Esophagus squamous epithelium (tissue), 5 donors: ENCODE results near the gene ALPK1. TPM values are rescaled to one million over a fixed set of nuclear protein-coding genes. Genes with fewer than 3 reads are reported as not detected.

Experiments used
- DNase-seq: peaks from one replicate; lab custom pipeline; 2025; lab: John Stamatoyannopoulos, UW
- H3K27ac ChIP-seq, 4 donors: fragments of 200-600 bp; sonication (generic); one replicate each; pipeline ENCODE4 v1.5.1; 2016 to 2019; ENCODE audit warnings: mild to moderate bottlenecking in 1 of 4
- H3K27me3 ChIP-seq, 4 donors: fragments of 200-600 bp; sonication (generic); 1 replicate in 3 of 4; 2 replicates in 1 of 4; pipeline versions ENCODE4 v1.5.1 to v1.6.0; 2017 to 2021; ENCODE audit warnings: antibody characterized with exemption in 1 of 4
- H3K36me3 ChIP-seq, 3 donors: fragments of 200-600 bp; sonication (generic); one replicate each; pipeline ENCODE4 v1.5.1; 2016 to 2019
- H3K4me1 ChIP-seq, 3 donors: fragments of 200-600 bp; sonication (generic); one replicate each; pipeline ENCODE4 v1.5.1; 2017 to 2019
- H3K4me3 ChIP-seq, 4 donors: fragments of 200-600 bp; sonication (generic); 1 replicate in 3 of 4; 2 replicates in 1 of 4; pipeline ENCODE4 v1.5.1; 2016 to 2019; ENCODE audit warnings: mild to moderate bottlenecking in 2 of 4, moderate library complexity in 1 of 4
- H3K9me3 ChIP-seq, 3 donors: fragments of 200-600 bp; sonication (generic); one replicate each; pipeline ENCODE4 v1.5.1; 2016 to 2019
- POLR2A ChIP-seq, 4 donors: fragments of 450-650 bp; IDR thresholded peaks; one replicate each; pipeline ENCODE4 v1.6.1; 2017; ENCODE audit warnings: antibody characterized with exemption in 4 of 4, mild to moderate bottlenecking in 4 of 4, moderate library complexity in 3 of 4
- WGBS, 2 donors: methylation state at CpG; one replicate each; pipeline ENCODE4 v1.1.5; 2018; 5-methylcytosine and 5-hydroxymethylcytosine counted together
- intact Hi-C: fragments of 100-400 bp; cut with DNase I; formaldehyde crosslinking; loops from one replicate; pipeline ENCODE4 v1.15.0; 2022
- total RNA-seq, 4 donors: library from RNA; depleted of rRNA; stranded (reverse); fragments of >200 nt; gene quantifications; one replicate each; pipeline ENCODE4 v1.1.0, GENCODE V29; 2016
- TF ChIP-seq, protein P1 (sequence below), 6 experiments: fragments of 450-650 bp in 4 of 6; fragments of 200-600 bp in 2 of 6; sonication (generic) in 2 of 6; IDR thresholded peaks; one replicate each; pipeline ENCODE4 v1.5.1; 2016 to 2019; ENCODE audit warnings: antibody characterized with exemption in 6 of 6, mild to moderate bottlenecking in 4 of 6, moderate library complexity in 4 of 6
- donor health status: DM: yes; HTN: yes; CAD: no.

ALPK1 gene
- total RNA-seq, 4 donors from 2014 or later = 12.6 to 19.5 (median 12.8) TPM

- 36 to 55% methylated on average over 1 of the region's 1 CpG for WGBS, 2 donors
- H3K27ac ChIP-seq = no peak overlapping the region
- intact Hi-C loops = no loop called here
These were observed 73.3 kb downstream of the ALPK1 start for GRCh38 chr4:112370466-112370865.

GRCh38 chr4:112371361-112371760, 74.2 kb downstream of the ALPK1 start:
- Histone ChIP-seq H3K4me3 (no peak overlapping the region), H3K27ac (no peak overlapping the region), H3K27me3 (no peaks in the 10 kb centered on the region), H3K9me3 (peaks cover 0 to 4% (median 0%) of the 10 kb centered on the region in 3 donors), H3K4me1 (peaks cover 0 to 3% (median 0%) of the 10 kb centered on the region in 3 donors), H3K36me3 (peaks cover 0 to 4% (median 0%) of the 10 kb centered on the region in 3 donors)
- no peak for DNase-seq
- intact Hi-C loops = no loop called here
- WGBS, 2 donors = 83 to 85% methylated on average over 3 of the region's 3 CpGs
- no peak for TF ChIP-seq POLR2A (IDR thresholded peaks at IDR 0.05)
- TF ChIP-seq, protein P1, sequence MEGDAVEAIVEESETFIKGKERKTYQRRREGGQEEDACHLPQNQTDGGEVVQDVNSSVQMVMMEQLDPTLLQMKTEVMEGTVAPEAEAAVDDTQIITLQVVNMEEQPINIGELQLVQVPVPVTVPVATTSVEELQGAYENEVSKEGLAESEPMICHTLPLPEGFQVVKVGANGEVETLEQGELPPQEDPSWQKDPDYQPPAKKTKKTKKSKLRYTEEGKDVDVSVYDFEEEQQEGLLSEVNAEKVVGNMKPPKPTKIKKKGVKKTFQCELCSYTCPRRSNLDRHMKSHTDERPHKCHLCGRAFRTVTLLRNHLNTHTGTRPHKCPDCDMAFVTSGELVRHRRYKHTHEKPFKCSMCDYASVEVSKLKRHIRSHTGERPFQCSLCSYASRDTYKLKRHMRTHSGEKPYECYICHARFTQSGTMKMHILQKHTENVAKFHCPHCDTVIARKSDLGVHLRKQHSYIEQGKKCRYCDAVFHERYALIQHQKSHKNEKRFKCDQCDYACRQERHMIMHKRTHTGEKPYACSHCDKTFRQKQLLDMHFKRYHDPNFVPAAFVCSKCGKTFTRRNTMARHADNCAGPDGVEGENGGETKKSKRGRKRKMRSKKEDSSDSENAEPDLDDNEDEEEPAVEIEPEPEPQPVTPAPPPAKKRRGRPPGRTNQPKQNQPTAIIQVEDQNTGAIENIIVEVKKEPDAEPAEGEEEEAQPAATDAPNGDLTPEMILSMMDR (IDR thresholded peaks at IDR 0.05) = no peak

More at GRCh38 chr4:112370466-112370865, 73.3 kb downstream of the ALPK1 start:
- DNase-seq = no peak
- H3K4me3 ChIP-seq = no peak overlapping the region
- H3K36me3 ChIP-seq = peaks cover 0 to 4% (median 0%) of the 10 kb centered on the region in 3 donors
- H3K9me3 ChIP-seq = peaks cover 0 to 6% (median 0%) of the 10 kb centered on the region in 3 donors
- no peaks in the 10 kb centered on the region for H3K27me3 ChIP-seq
- H3K4me1 ChIP-seq = peaks cover 0 to 3% (median 0%) of the 10 kb centered on the region in 3 donors
- TF ChIP-seq, protein P1 (IDR thresholded peaks at IDR 0.05) = no peak
- no peak for TF ChIP-seq POLR2A (IDR thresholded peaks at IDR 0.05)

DNA sequence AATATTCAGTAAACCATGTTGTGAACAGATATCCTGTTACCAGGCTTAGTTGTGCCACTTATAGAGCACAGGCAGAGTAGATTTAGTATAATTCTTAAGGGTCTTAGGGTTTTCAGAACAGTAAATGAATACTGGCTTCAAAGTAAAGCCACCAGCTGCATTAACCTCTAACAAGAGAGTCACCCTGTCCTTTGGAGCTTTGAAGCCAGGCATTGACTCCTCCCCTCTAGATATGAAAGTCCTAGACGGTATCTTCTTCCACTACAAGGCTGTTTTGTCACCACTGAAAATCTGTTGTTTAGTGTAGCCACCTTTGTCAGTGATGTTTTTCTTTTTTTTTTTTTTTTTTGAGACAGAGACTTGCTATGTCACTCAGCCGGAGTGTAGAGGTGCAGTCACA, 77.7 kb downstream of the ALPK1 start:
- WGBS, 2 donors = 85 to 94% methylated on average over 2 of the region's 2 CpGs

DNA sequence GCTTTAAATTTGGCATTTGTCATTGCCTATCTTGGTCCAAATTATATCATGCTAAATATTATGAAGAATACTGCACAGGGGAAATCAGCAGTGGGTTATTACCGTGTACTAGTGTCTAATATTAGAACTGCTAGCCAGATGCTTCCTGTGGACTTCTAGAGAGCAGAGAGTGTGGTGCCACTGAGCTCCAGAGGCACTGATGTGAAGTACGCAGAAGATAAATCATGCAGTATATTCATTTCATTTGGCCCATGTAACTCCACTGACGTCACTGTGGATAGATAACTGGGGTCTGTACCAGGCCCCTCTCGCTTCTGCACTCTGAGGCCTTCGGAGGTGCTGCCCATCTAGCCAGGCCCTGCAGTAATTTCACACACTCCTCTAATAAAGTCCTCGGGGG, 80.0 kb downstream of the ALPK1 start:
- Histone ChIP-seq H3K4me1 (no peaks in the 10 kb centered on the region), H3K27me3 (no peaks in the 10 kb centered on the region), H3K36me3 (peaks cover 0 to 37% (median 0%) of the 10 kb centered on the region in 3 donors), H3K9me3 (no peaks in the 10 kb centered on the region), H3K4me3 (no peak overlapping the region), H3K27ac (no peak overlapping the region)
- DNase-seq = no peak
- no peak for TF ChIP-seq POLR2A (IDR thresholded peaks at IDR 0.05)
- TF ChIP-seq, protein P1 (IDR thresholded peaks at IDR 0.05) = no peak
- 75 to 81% methylated on average over 5 to 6 of the region's 6 CpGs for WGBS, 2 donors
- intact Hi-C loops = no loop called here

More for the DNA sequence above, 77.7 kb downstream of the ALPK1 start:
- no peaks in the 10 kb centered on the region for H3K9me3 ChIP-seq
- intact Hi-C loops = no loop called here
- peaks cover 0 to 3% (median 0%) of the 10 kb centered on the region in 3 donors for H3K4me1 ChIP-seq
- no peak overlapping the region for H3K4me3 ChIP-seq
- no peaks in the 10 kb centered on the region for H3K27me3 ChIP-seq
- H3K27ac ChIP-seq = no peak overlapping the region
- DNase-seq = no peak
- peaks cover 0 to 30% (median 0%) of the 10 kb centered on the region in 3 donors for H3K36me3 ChIP-seq
- TF ChIP-seq POLR2A (IDR thresholded peaks at IDR 0.05) = no peak
- TF ChIP-seq, protein P1 (IDR thresholded peaks at IDR 0.05) = no peak

- Histone ChIP-seq H3K27ac (no peak overlapping the region), H3K9me3 (no peaks in the 10 kb centered on the region), H3K4me1 (no peaks in the 10 kb centered on the region), H3K27me3 (no peaks in the 10 kb centered on the region), H3K4me3 (no peak overlapping the region), H3K36me3 (peaks cover 0 to 43% (median 0%) of the 10 kb centered on the region in 3 donors)
- DNase-seq = no peak
- intact Hi-C loops = no loop called here
- TF ChIP-seq, protein P1 (IDR thresholded peaks at IDR 0.05) = no peak
- no peak for TF ChIP-seq POLR2A (IDR thresholded peaks at IDR 0.05)
- 95 to 96% methylated on average over 9 to 10 of the region's 13 CpGs for WGBS, 2 donors
These were observed 80.5 kb downstream of the ALPK1 start for GRCh38 chr4:112377594-112378242.
